Cardiac fibroblast (primary cell): ENCODE results near the gene TRAF6.
A peak's percentile ranks its signal among the peaks of the same experiment; 100 is the strongest.

ENCODE experiments used
- DNase-seq, 2 donors: peaks; one replicate each; pipeline versions ENCODE4 v3.0.0 to v3.0.0-alpha.2; 2010; ENCODE audit warnings: low read depth in 2 of 2
- H3K4me3 ChIP-seq, 2 donors: replicated peaks in 1 of 2; 1 replicate in 1 of 2; 2 replicates in 1 of 2; pipeline ENCODE4 v1.5.1; 2011; ENCODE audit warnings: low read depth in 2 of 2, low read length in 2 of 2, mild to moderate bottlenecking in 2 of 2, moderate library complexity in 1 of 2
- CTCF ChIP-seq: IDR thresholded peaks from one replicate; pipeline ENCODE4 v1.5.1; 2011; ENCODE audit warnings: low read depth, mild to moderate bottlenecking, low read length, inconsistent platforms

The TRAF6 gene

DNA sequence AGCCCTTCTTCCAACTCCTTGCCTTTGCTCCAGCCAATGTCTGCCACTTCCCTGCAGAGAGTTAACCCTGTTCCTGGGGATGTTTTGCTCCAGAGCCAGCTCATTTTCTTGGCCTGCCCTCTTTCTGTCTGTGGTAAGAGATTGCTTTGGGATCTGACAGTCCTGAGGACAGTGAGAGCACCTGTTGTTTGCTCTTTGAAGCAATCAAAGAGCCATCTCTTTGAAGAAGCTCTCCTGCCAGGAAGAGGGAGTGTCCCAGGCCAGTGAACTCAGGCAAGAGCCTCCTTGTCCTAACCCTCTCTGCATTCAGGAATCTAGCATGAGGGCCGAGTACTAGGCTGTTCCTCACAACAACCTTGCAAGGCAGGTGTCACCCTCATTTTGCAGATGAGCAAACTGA, 42.2 kb downstream of the TRAF6 start:
- DNase-seq, result no peak
- TF ChIP-seq CTCF, result no peak
- H3K4me3 ChIP-seq, result no peak overlapping the region

DNA sequence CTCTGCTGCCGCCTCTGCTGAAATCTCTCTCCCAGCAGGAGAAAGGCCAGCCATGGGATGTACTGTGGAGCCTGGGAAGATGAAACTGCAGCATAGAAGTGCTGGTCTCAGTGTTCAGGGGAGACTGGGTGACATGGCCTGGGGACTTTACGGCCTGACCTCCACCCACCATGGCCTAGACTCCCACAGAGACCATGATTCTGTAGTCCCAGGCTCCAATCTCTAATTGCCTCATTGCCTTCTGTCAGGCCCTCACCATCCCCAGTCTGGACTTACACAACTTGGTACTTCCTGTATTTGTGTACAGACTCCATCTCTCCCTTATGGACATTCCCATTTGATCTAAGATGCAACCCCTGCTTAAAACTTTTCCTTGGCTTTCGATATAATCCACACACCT, 43.1 kb downstream of the TRAF6 start:
- no peak overlapping the region for H3K4me3 ChIP-seq
- no peak for TF ChIP-seq CTCF
- DNase-seq, result no peak

GRCh38 chr11:36465449-36466163, 44.5 kb downstream of the TRAF6 start:
- TF ChIP-seq CTCF, result no peak

GRCh38 chr11:36464720-36465119, 45.4 kb downstream of the TRAF6 start:
- no peak for DNase-seq
- no peak overlapping the region for H3K4me3 ChIP-seq
- TF ChIP-seq CTCF, result no peak

More at GRCh38 chr11:36465449-36466163, 44.5 kb downstream of the TRAF6 start:
- no peak overlapping the region for H3K4me3 ChIP-seq
- DNase-seq, result no peak

DNA sequence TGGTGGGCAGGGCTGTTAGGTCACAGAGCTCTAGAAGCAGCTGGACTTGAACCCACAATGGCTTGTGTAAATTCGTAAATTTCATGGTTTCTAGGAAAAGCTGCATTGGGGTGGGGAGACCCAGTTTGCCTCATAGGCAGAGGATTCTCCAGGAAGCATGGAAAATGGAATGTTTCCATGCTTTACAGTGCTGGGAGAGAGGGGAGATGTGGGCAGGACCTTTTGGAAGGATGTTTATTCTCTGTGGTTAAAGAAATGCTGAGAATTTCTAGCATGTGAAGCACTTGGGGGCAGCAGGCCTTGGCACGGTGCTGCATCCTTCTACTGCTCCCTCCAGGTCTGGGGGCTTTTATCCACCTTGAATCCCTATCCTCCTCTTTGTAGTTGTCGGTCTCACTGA, 46.3 kb downstream of the TRAF6 start:
- no peak overlapping the region for H3K4me3 ChIP-seq
- no peak for TF ChIP-seq CTCF
- DNase-seq, result peak in 1 of 2 donors; percentile 9

DNA sequence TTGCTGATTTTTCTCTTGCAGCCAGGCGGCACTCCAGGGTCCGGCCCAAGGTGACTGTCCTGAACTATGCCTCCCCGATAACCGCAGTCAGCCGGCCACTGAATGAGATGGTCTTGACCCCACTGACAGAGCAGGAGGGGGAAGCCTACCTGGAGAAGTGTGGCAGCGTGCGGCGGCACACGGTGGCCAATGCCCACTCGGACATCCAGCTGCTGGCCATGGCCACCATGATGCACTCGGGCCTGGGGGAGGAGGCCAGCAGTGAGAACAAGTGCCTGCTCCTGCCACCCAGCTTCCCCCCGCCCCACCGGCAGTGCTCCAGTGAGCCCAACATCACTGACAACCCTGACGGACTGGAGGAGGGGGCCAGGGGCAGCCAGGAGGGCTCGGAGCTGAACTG, 47.8 kb downstream of the TRAF6 start:
- no peak for TF ChIP-seq CTCF
- H3K4me3 ChIP-seq, result no peak overlapping the region
- DNase-seq, result no peak

DNA sequence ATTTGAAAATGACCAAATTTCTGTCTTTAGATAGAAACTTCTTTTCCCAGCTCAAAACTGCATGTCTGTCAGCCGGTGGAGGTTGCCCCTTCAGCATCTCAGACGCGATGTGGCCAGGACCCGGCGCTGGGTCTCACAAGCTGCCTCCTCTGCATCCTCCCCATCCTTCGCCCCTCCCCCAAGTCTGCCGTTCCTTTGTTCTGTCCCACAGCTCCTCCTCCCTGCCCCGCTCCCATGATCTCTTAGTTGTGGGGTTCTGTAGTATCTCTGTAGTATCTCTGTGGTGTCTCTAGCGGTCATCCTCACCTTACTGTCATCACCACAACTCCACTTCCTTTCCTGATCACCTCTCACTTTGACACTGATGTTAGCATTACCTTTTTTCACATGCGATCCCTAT, 49.9 kb downstream of the TRAF6 start:
- no peak for DNase-seq
- no peak overlapping the region for H3K4me3 ChIP-seq
- TF ChIP-seq CTCF, result no peak
